Loucy (cell line): Measurements from ENCODE around the gene ADAMTSL2.

ENCODE experiments used
- EZH2phosphoT487 ChIP-seq: fragments of 200-600 bp; IDR thresholded peaks from 2 replicates; pipeline ENCODE4 v1.6.1; 2018; ENCODE audit warnings: antibody characterized with exemption, mild to moderate bottlenecking, moderate library complexity, borderline replicate concordance
- TF ChIP-seq, protein P1 (sequence below): fragments of 200-600 bp; sonication (generic); conservative IDR thresholded peaks from 2 replicates; pipeline ENCODE4 v1.5.1; 2014; ENCODE audit warnings: mild to moderate bottlenecking, antibody characterized with exemption, low read length

DNA sequence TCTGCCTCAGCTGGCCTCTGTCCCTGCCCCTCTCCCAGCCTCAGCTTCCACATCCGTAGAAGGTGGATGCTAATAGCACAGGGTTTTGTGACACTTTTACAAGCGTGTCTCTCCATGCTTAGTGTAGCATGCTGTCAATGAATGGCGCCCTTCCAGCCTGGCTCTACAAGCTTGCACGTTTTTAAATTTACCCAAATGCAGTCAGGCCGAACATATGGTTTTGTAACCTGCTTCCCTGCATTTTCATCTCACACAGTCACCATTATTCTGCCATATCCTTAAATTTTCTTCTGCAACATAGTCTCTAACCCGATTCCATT lies 45.9 kb downstream of the ADAMTSL2 start:
- TF ChIP-seq, protein P1, sequence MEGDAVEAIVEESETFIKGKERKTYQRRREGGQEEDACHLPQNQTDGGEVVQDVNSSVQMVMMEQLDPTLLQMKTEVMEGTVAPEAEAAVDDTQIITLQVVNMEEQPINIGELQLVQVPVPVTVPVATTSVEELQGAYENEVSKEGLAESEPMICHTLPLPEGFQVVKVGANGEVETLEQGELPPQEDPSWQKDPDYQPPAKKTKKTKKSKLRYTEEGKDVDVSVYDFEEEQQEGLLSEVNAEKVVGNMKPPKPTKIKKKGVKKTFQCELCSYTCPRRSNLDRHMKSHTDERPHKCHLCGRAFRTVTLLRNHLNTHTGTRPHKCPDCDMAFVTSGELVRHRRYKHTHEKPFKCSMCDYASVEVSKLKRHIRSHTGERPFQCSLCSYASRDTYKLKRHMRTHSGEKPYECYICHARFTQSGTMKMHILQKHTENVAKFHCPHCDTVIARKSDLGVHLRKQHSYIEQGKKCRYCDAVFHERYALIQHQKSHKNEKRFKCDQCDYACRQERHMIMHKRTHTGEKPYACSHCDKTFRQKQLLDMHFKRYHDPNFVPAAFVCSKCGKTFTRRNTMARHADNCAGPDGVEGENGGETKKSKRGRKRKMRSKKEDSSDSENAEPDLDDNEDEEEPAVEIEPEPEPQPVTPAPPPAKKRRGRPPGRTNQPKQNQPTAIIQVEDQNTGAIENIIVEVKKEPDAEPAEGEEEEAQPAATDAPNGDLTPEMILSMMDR: no peak
- no peak for TF ChIP-seq EZH2phosphoT487
